ENCODE data around the gene ATP11A.
A peak's percentile ranks its signal among the peaks of the same experiment; 100 is the strongest.
"Not testable (repeated sequence)": the region's sequence is repeated elsewhere in the genome, so short reads cannot be mapped to it uniquely, and the experiment has no call there.

The ATP11A gene

GRCh38 chr13:112880976-112881540, 191.2 kb downstream of the ATP11A start:
- no peak for DNase-seq

DNA sequence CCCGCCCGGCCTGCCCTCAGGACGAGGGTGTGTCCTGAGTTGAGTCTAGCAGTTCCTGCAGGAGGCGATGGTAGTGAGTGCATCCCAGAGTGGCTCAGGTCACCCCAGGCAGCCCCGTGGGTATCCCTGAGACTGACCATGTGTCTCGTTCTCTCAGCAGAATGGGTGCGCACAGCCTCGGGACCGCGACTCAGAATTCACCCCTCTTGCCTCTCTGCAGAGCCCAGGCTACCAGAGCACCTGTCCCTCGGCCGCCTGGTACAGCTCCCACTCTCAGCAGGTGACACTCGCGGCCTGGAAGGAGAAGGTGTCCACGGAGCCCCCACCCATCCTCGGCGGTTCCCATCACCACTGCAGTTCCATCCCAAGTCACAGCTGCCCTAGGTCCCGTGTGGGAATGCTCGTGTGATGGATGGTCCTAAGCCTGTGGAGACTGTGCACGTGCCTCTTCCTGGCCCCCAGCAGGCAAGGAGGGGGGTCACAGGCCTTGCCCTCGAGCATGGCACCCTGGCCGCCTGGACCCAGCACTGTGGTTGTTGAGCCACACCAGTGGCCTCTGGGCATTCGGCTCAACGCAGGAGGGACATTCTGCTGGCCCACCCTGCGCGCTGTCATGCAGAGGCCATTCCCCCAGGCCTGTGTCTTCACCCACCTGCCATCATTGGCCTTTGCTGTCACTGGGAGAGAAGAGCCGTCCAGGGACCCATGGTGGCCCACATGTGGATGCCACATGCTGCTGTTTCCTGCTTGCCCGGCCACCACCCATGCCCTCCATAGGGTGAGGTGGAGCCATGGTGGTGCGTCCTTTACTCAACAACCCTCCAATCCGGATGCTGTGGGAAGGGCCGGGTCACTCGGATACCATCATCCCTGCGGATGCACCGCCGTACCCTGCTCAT, 192.1 kb downstream of the ATP11A start:
- DNase-seq: no peak

DNA sequence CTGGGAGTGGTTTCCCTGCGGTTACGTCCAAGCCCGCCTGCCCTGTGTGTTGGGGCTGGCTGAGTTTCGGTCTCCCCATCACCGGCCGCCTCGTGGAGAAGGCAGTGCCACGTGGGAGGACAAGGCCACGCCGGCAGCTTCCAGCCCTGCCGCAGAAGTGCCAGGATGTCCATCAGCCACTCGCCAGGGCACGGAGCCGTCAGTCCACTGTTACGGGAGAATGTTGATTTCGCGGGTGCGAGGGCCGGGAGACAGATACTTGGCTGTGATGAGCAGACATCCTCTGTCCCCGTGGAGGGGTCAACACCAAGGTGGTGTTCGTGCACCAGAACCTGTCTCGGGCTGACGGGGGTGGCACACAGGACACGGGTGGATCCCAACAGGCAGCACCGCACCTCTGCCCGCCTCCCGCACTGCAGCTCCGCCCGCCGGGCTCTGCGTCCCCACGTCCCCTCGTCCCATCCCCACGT, 192.8 kb downstream of the ATP11A start:
- DNase-seq: no peak

DNA sequence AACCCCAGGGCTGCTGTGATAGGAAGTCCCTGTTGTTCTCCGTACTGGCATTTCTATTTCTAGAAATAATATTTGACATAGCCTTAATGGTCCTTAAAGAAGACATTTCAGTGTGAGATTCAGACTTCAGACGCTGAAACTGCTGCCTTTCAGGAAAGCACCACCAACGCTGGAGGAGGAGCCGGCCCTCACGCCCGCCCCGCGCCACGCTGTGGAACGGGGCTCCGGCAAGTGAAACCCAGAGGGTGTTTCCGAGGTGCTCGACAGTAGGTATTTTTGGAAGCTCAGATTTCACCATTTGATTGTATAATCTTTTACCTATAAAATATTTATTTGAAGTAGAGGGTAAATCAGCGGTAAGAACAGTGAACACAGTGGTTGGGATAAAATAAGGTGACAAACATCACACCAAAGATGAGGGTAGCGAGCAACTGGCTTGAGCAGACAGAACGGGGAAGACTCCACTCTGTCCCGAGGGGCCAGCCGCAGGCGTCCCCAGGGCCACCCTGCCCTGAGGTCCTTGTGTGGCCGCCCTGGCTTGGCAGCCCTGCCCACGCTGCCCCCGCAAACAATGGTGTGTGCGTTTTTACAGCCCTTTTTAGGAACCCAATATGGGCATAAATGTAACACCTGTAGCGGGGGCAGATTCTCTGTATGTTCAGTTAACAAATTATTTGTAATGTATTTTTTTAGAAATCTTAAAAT, 193.6 kb downstream of the ATP11A start:
- DNase-seq: no peak

- not testable (repeated sequence) for DNase-seq
Measured at GRCh38 chr13:112884700-112885099, 194.9 kb downstream of the ATP11A start.

DNA sequence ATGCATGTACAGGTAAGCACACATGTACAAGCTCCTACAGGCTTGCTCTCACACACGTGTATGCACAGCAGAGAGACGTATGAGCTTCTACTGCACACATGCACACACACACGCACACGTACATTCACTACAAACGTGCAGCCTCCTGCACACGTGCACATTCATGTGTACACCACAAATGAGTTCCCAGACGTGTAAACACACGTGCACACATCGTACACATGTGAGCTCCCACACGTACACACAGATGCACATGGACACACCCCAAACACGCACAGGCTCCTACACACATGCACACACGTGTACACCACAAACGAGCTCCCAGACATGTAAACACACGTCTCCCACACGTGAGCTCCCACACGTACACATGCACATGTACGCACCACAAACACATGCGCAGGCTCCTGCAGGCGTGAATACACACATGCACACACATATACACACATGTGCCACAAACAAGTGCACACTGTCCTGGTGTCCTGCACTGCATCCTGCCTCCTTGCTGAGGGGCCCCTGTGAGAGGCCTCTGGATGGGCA, 195.5 kb downstream of the ATP11A start:
- no peak for DNase-seq

DNA sequence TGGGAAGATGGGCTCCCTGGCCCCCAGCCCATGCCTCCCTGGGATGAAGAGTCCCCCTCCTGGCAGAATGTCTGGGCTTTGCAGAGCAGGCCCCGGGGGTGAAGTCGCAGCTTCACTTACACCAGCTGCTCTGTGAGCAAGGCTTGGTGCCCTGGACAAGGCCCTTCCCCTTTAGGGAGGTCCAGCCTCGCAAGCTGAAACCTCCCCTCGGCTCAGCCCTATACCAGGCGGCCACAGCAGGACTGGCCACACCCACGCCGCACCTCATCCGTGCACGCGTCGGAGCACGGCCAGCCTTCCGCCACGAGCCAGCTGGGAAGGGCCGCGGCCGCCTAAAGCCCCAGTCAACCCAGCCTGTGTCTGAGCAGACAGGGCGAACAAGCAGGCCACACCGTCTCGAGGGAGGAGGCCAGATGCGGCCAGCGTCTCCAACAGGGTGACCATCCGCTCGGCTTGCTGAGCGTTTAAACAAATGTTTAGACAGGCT, 196.0 kb downstream of the ATP11A start:
- DNase-seq: peak; percentile 88

GRCh38 chr13:112887151-112887550, 197.3 kb downstream of the ATP11A start:
- no peak for DNase-seq

DNA sequence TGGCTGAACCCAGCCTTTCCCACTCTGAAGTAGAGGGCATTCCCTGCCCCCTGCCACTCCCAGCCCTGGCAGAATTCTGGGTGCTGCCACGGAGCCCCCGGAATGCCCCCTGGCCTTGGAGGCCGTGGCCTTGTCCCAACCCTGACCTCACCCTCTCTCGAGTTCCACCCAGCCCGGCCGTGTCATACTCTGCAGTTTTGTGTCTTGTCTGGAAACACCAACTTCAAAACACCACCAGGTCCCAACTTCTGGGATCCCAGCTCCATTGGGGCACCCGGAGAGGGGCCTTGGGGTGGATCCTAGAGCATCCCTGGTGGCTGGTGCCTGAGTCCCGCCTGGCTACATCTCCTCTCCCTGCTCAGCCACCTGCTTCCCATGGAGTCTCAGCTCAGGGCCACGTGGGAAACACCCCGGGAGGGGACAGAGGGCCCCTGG, 197.7 kb downstream of the ATP11A start:
- no peak for DNase-seq

GRCh38 chr13:112888238-112889111, 198.6 kb downstream of the ATP11A start:
- DNase-seq: no peak

GRCh38 chr13:112889351-112890290, 199.8 kb downstream of the ATP11A start:
- no peak for DNase-seq

GRCh38 chr13:112890316-112891145, 200.7 kb downstream of the ATP11A start:
- DNase-seq: peak; percentile 48

DNA sequence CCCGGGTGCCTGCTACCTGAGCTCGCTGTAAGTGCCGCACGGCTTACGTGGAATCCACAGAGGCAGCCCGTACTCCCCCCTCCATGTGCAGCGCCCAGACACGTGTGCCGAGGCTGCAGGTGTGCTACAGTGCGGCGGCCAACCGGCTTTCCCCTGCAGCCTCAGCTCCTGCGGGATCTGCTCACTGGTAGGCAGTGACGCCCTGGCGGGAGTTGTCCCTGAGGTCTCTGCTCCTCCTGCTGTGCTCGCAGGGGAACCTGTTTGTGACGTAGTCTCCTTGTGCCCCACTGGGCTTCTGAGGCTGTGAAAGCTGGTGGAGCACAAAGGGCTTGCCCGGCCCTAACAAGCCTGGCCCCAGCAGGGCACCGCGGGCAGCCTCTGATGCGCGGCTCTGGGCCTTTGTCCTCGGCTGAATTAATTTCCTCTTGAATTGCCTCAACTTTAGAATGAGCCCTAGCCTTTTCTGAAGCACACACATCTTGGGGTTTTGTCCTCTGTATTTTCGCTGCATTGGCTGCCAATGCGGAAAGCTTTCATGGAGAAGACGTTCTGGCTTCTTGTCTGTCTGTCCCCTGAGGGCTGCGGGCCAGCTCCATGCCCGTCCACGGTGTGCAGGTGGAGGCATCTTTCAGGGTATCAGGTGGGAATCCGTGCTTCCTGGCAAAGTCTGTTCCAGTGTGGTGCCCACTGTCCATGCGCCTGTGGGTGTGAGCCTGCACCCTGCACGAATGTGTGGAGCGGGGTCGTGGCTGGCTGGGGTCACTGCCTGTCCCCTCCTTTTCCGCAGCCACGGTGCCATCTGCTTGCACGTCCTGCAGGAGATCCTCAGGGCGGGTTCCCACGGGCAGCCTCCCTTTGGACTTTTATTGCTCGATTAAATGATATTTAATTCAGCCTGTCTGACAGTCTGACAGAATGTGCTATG, 201.9 kb downstream of the ATP11A start:
- peak; percentile 62 for DNase-seq

GRCh38 chr13:112892426-112893206, 202.8 kb downstream of the ATP11A start:
- peak; percentile 78 for DNase-seq

DNA sequence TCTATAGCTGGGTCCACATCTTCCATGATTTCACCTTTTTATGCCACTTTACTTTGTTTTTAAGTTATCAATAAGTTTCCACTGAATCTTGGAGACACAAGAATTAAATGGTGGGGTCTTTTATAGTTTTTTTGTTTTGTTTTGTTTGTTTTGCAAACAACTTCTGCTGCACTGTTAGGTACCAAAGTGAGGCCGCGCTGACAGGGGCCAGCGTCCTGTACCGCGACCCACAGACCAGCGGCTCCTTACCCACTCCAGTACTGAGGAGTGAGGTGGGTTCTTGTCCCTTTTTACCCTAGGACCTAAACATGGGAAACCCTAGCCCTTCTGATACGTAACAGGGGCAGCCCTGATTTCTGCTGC, 203.3 kb downstream of the ATP11A start:
- DNase-seq: peak; percentile 71

DNA sequence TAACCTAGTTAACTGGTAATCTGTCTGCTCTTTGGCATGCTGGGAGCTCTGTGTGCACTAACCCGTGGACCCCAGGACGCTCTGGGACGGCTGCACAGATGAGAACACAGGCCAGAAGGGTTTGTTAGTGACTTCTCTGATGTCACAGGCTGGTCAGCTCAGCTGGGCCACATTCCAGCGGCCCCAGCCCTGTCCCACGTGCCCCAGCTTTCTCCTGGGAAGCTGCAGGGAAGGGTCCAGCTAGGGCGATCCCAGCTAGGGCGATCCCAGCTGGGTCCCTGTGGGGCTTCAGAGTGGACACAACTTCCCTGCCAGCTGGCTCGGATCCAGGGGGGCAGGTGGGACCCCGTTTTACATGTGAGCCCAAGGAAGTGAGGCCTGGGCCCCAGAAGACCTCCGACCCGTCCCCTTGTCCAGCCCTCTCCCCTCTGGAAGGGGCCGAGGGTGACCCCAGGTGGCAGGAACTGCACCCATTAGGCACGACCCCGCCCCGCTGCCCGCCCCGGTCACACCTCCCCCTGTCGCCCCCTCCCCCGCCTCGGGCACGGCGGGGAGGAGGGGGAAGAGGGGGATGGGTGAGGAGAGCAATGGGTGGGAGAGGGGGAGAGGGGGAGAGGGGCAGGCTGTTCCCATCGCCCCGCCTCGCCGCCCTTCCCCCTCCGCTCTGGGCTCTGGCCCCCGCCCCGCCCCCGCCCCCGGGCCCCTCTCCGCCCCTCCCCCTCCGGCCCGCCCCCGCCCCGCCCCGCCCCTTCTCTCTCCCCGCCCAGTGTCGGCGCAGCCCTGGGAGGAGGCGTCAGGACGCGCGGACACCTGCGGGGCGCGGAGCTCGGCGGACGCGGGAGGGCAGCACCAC, 204.0 kb downstream of the ATP11A start:
- peak; percentile 80 for DNase-seq

- no peak for DNase-seq
Measured at GRCh38 chr13:112894423-112894672, 204.5 kb downstream of the ATP11A start.
